GM21528 (cell line): ENCODE data around the gene AP1M1.

Experiments
- ATAC-seq: cut with Tn5 transposase; IDR thresholded peaks from one replicate; pipeline ENCODE4 v1.9.1; 2021; ENCODE audit warnings: mild to moderate bottlenecking, moderate library complexity; ENCODE audit not compliant: unreplicated experiment, low FRiP score

Gene AP1M1

DNA sequence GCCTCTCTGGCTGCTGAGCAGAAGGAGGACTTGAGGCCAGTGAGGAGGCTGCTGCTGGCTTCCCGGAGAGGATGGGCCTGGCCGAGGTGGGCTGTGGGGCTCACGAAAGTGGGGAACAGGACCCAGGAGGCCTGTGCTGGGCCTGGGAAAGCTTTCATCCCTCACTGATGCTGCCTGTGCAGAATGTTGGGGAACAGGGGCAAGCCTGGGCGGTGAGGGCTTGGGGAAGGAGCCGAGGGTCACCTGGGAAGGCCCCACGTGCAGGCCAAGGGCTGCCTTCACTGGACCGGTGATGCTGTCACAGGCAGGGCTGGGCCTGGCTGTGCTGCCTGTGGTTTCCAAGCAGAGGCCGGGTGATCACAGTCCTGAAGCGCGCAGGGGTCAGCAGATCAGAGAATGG is 9.4 kb downstream of the AP1M1 start:
- ATAC-seq: no peak

DNA sequence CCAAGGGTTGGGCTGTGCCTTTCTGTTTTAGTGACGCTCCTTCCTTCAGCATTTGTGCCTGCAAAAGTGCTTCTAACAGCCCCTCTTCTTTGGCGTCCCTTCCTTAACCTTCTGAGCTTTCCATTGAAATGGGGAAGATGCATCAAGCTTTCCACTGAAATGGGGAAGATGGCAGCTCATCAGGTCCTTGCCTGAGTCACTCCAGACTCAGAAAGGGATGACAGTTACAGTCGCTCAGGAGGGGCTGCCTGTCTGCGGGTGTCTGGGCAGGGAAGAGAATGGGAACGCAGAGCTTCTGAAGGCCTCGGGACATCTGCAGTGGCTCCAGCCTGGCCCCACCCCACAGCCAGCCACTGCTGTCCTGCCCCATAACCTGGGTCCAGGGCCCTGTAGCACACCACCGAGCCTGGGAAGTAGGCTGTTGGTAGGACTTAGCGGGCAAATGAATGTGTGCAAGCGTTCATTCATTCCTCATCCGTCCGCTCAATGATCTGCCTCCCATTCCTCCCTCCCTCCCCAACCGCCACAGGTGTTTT is 9.8 kb downstream of the AP1M1 start:
- no peak for ATAC-seq

- no peak for ATAC-seq
Measured at GRCh38 chr19:16208064-16208759, 10.5 kb downstream of the AP1M1 start.

- ATAC-seq: no peak
Measured at GRCh38 chr19:16208847-16209665, 11.3 kb downstream of the AP1M1 start.

DNA sequence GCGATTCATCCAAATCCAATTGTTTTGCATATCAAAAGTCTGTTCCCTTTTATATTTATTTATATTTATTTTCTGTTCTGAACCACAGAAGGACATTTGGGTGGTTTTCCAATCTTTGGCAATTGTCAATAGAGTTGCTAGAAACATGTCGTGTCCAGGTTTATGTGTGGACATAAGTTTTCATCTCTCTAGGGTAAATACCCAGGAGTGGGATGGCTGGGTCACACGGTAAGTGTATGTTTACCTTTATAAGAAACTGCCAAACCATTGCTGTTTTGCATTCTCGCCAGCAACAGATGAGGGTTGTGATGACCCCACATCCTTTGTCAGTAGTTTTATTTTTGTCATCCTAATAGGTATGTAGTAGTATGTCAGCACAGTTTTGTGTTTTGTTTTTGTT is 12.5 kb downstream of the AP1M1 start:
- no peak for ATAC-seq

GRCh38 chr19:16213076-16213475 is 15.4 kb downstream of the AP1M1 start:
- ATAC-seq: no peak

- ATAC-seq: no peak
Measured at GRCh38 chr19:16216744-16217670, 19.3 kb downstream of the AP1M1 start.

GRCh38 chr19:16217716-16218451 is 20.2 kb downstream of the AP1M1 start:
- no peak for ATAC-seq

GRCh38 chr19:16218851-16219250 is 21.1 kb downstream of the AP1M1 start:
- no peak for ATAC-seq

DNA sequence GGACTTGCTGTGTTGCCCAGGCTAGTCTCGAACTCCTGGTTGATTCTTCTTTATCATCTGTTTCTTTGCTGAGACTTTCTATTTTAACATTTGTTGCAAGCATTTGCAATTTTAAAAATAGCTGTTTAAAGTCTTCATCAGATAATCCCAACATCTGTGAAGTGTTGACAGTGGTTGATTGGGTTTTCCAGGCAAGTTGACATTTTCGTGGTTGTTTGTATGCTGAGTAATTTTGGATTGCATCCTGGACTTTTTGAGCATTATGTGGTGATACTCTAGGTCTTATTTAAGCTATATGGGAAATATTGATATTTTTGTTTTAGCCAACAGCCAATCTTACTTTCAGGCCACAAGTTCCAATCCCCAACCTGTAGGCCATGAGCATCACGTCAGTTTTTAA is 25.1 kb downstream of the AP1M1 start:
- no peak for ATAC-seq

- no peak for ATAC-seq
Measured at GRCh38 chr19:16223746-16224145, 26.0 kb downstream of the AP1M1 start.

GRCh38 chr19:16224293-16225045 is 26.8 kb downstream of the AP1M1 start:
- ATAC-seq: no peak

DNA sequence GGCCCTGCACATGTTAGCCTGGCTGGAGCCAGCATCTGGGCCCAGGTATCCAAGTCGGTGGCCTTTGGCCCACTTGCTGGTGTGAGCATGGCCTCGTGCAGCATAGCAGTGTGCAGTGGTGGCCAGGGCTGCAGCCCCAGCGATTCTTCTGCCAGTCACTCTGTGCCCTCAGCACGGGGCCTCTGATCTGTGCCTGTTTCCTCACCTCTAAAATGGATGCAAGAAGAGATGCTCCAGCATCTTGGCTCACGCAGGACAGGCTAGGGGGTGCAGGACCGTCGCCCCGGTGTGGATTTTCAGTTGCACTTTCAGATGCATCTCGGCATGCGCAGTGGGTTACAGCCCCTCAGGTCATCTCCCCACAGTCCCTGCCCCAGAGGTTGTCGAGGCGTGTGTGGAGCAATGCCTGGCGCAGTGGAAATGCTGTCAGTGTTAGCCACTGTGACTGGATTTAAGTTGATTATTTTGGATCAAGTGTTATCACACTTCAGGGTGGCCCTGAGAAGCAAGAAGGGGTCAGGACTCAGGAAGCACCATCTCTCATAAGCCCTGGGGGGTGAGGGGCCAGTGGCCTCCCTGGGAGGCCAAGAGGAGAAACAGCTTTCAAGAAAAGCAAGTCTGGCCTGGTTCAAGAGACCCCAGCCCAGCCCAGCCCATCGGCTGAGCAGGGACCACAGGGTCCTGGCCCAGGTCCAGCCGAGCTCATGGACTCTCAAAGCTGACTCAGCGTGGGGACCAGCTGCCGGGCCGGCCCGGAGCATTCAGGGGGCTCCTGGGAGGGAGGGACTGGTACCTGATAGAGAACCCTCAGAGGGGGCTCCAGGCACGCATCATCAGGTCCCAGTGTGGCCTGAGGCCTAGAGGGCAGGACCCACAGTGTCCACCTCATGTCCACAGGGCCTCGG is 27.8 kb downstream of the AP1M1 start:
- ATAC-seq: no peak

DNA sequence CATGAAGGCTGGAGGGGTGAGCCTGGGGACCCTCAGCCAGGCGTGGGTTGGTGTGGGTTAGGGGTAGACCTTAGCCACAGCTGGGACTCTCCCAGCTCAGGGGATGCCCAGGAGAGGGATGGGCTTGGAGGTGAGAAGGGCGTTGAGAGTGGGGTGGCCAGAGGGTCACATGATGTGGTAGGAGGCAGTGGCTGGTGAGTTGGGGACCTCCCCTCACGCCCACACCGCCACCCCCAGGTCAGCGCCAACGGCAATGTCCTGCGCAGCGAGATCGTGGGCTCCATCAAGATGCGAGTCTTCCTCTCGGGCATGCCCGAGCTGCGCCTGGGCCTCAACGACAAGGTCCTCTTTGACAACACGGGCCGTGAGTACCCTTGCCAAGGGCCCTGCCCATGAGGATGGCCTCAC is 28.5 kb downstream of the AP1M1 start:
- no peak for ATAC-seq

DNA sequence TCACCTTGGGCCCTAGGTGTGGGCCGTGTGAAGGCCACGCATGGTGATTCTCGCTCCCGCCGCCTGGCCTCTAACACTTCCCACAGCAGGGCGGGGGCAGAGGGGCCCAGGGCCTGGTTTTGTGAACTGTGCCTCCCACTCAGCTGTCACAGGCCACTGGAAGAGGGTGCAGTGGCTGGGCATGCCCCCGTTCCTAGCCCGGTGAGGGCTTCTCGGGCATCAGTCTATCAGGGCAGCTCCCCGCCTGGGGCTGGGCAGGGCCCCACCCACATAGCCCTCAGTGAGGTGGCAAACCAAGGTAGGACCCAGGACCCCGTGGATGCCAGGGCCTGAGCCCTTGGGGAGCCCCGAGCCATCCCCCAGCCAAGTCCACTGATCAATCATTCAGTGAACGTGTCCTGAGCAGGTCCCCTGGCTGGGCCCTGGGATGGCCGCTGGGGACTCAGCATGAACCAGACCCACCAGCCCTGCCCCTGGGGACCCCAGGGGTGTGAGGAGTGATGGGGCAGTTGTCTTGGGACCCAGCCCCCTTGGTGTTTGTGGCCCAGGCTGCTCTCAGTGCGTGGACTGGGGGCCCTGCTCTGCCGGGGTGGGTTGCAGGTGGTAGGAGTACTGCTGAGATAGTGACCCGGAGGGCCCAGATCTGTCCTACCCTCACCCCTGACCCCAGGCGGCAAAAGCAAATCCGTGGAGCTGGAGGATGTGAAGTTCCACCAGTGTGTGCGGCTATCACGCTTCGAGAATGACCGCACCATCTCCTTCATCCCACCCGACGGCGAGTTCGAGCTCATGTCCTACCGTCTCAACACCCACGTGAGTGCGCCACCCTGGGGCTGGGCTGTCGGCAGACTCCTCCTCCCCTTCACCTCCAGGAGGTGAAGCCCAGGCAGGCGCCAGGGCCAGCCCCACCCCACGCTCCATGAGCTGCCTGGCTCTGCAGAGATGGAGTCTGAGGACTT is 29.4 kb downstream of the AP1M1 start:
- ATAC-seq: no peak

DNA sequence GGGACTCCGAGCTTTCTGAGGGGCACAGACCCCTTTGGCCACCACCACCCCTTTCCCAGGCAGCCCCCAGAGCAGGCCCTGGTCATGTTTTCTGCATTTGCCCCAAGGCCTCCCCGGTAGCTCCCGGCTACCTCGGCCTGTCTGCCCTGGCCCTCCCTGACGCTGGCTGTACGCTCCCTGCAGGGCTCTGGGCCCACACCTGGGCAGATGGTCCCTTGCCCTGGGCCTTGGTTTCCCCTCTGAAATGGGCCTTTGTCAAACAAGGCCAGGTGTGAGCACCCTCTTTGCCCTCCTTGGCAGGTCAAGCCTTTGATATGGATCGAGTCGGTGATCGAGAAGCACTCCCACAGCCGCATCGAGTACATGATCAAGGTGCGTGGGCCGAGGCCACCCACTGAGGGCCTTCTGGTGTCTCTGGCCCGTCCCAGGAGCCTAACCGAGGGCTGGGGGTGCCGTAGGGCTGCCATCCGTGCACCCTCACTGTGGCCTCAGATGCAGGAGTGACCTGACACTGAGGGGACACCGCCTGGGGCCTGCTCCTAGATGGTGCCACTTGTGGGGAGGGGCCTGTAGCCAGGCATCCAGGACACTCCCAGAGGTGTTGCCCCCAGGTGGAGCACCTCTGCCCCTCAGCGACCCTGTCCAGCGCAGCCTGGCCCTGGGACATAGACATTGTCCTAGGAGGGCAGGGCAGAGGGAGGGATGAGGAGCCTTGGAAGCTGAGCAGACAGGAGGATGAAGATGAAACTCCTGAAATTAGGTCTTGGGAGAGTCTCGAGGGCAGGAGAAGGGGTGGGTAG is 30.3 kb downstream of the AP1M1 start:
- ATAC-seq: no peak
